Endothelial cell of umbilical vein (primary cell): Measurements from ENCODE around the gene KMT2C.

Source experiments
- CTCF ChIP-seq, 2 donors: IDR thresholded peaks; 1 replicate in 1 of 2; 2 replicates in 1 of 2; pipeline ENCODE4 v1.5.1; 2011; ENCODE audit warnings: low read length in 2 of 2, mild to moderate bottlenecking in 2 of 2, moderate library complexity in 2 of 2, control low read depth in 1 of 2, inconsistent platforms in 1 of 2, low read depth in 1 of 2; ENCODE audit not compliant: insufficient read depth in 1 of 2; ENCODE audit errors: extremely low read depth in 1 of 2
- EZH2 ChIP-seq: IDR thresholded peaks from 2 replicates; pipeline ENCODE4 v1.6.1; 2012; ENCODE audit warnings: borderline replicate concordance, low read depth, mild to moderate bottlenecking, moderate library complexity, low read length, inconsistent platforms; ENCODE audit not compliant: severe bottlenecking
- POLR2A ChIP-seq: IDR thresholded peaks from 2 replicates; pipeline ENCODE4 v1.6.1; 2012; ENCODE audit warnings: low read depth, mild to moderate bottlenecking, control low read depth, low read length
- POLR2AphosphoS5 ChIP-seq: IDR thresholded peaks from 2 replicates; pipeline ENCODE4 v1.6.1; 2012; ENCODE audit warnings: low read depth, mild to moderate bottlenecking, control low read depth, low read length, moderate library complexity; ENCODE audit not compliant: insufficient read depth

GRCh38 chr7:152115021-152115718 lies 320.6 kb downstream of the KMT2C start:
- TF ChIP-seq POLR2A (no peak), CTCF (IDR thresholded peaks at IDR 0.05; ENCODE audit: extremely low read depth in 1 of 2, insufficient read depth in 1 of 2, low read depth in 1 of 2, low read length in 2 of 2) (no peak), POLR2AphosphoS5 (no peak), EZH2 (no peak)
